HepG2 (cell line): Measurements from ENCODE around the gene EPHX1.

Experiments
- CBX5 ChIP-seq: sonication (generic); formaldehyde crosslinking; IDR thresholded peaks from 2 replicates; pipeline ENCODE4 v1.4.0; 2020; ENCODE audit warnings: missing genetic modification reagents, borderline replicate concordance
- HNF1A ChIP-seq, 2 experiments: sonication (generic) in 1 of 2; formaldehyde crosslinking in 1 of 2; IDR thresholded peaks; 2 replicates each; pipeline versions ENCODE4 v1.4.0 to v1.6.1; 2016 to 2020; ENCODE audit warnings: borderline replicate concordance in 1 of 2, low read depth in 1 of 2, mild to moderate bottlenecking in 1 of 2, missing genetic modification reagents in 1 of 2
- TCF12 ChIP-seq, 2 experiments: fragments of 450-650 bp in 1 of 2; sonication (generic) in 1 of 2; formaldehyde crosslinking in 1 of 2; IDR thresholded peaks; 2 replicates each; pipeline versions ENCODE4 v1.6.1 to v1.8.0; 2017 to 2022; ENCODE audit warnings: antibody characterized with exemption in 1 of 2, mild to moderate bottlenecking in 1 of 2, missing genetic modification reagents in 1 of 2, moderate library complexity in 1 of 2
- ZNF17 ChIP-seq: sonication (generic); formaldehyde crosslinking; IDR thresholded peaks from 2 replicates; pipeline ENCODE4 v1.5.0; 2020; ENCODE audit warnings: mild to moderate bottlenecking, missing genetic modification reagents
- ZNF232 ChIP-seq: sonication (generic); formaldehyde crosslinking; IDR thresholded peaks from 2 replicates; pipeline ENCODE4 v1.4.0; 2020; ENCODE audit warnings: missing genetic modification reagents, borderline replicate concordance
- ZNF484 ChIP-seq: sonication (generic); formaldehyde crosslinking; IDR thresholded peaks from 2 replicates; pipeline ENCODE4 v1.5.1; 2020; ENCODE audit warnings: mild to moderate bottlenecking, low read depth, missing genetic modification reagents, borderline replicate concordance
- ZNF672 ChIP-seq: sonication (generic); formaldehyde crosslinking; IDR thresholded peaks from 2 replicates; pipeline ENCODE4 v1.8.1; 2022; ENCODE audit warnings: missing genetic modification reagents
- TF ChIP-seq, protein P1 (sequence below): sonication (generic); formaldehyde crosslinking; IDR thresholded peaks from 2 replicates; pipeline ENCODE4 v1.5.0; 2020; ENCODE audit warnings: mild to moderate bottlenecking, missing genetic modification reagents, moderate library complexity

DNA sequence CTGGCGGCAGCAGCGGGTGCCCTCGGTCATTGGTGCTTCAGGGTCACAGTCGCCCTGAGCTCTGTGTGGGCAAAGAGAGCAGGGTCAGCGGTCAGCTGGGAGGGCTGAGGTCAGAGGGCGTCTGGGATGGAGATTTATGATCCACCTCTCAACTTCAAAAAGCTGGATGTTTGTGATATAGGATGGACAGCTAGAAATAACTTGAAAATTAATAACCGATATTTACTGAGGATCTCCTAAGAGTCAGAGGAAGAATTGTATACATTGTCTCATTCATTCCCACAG lies 77.0 kb downstream of the EPHX1 start:
- TF ChIP-seq HNF1A (IDR thresholded peaks at IDR 0.05; ENCODE audit: low read depth) = no peak
- no peak for TF ChIP-seq HNF1A (CRISPR knock-in tag; IDR thresholded peaks at IDR 0.05; ENCODE audit: borderline replicate concordance)
- no peak for TF ChIP-seq TCF12 (IDR thresholded peaks at IDR 0.05)
- TF ChIP-seq TCF12 (CRISPR knock-in tag; IDR thresholded peaks at IDR 0.05) = no peak
- TF ChIP-seq ZNF232 (CRISPR knock-in tag) = no peak
- TF ChIP-seq ZNF484 (CRISPR knock-in tag) = no peak
- no peak for TF ChIP-seq CBX5
- TF ChIP-seq, protein P1, sequence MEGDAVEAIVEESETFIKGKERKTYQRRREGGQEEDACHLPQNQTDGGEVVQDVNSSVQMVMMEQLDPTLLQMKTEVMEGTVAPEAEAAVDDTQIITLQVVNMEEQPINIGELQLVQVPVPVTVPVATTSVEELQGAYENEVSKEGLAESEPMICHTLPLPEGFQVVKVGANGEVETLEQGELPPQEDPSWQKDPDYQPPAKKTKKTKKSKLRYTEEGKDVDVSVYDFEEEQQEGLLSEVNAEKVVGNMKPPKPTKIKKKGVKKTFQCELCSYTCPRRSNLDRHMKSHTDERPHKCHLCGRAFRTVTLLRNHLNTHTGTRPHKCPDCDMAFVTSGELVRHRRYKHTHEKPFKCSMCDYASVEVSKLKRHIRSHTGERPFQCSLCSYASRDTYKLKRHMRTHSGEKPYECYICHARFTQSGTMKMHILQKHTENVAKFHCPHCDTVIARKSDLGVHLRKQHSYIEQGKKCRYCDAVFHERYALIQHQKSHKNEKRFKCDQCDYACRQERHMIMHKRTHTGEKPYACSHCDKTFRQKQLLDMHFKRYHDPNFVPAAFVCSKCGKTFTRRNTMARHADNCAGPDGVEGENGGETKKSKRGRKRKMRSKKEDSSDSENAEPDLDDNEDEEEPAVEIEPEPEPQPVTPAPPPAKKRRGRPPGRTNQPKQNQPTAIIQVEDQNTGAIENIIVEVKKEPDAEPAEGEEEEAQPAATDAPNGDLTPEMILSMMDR (CRISPR knock-in tag) = no peak
- TF ChIP-seq ZNF17 = no peak
- TF ChIP-seq ZNF672 (CRISPR knock-in tag) = no peak
